ENCODE measurements around the gene WDR26.

GRCh38 chr1:224402472-224403036 lies 32.0 kb downstream of the WDR26 start:
- TF ChIP-seq CTCF (IDR thresholded peaks at IDR 0.05): no peak
- TF ChIP-seq EZH2 (IDR thresholded peaks at IDR 0.05): no peak

Measured in neural progenitor cell (in vitro differentiated cells).